Thymus (tissue), 11 donors: ENCODE results near the gene ACTL7A. TPM values are rescaled to one million over a fixed set of nuclear protein-coding genes. Genes with fewer than 3 reads are reported as not detected.

ENCODE experiments used
- DNase-seq, 9 donors: peaks; one replicate each; pipeline ENCODE4 v3.0.0-alpha.2; 2013; ENCODE audit warnings: low spot score in 9 of 9, low read depth in 6 of 9, missing footprints in 1 of 9
- H3K27ac ChIP-seq, 2 donors: one replicate each; pipeline ENCODE4 v1.5.1; 2013; ENCODE audit warnings: control low read depth in 1 of 2, low read depth in 1 of 2, low read length in 1 of 2, mild to moderate bottlenecking in 1 of 2, moderate library complexity in 1 of 2
- H3K27me3 ChIP-seq, 2 donors: one replicate each; pipeline ENCODE4 v1.5.1; 2013; ENCODE audit warnings: low read length in 1 of 2; ENCODE audit not compliant: control insufficient read depth in 2 of 2, insufficient read depth in 1 of 2
- H3K36me3 ChIP-seq, 2 donors: one replicate each; pipeline ENCODE4 v1.5.1; 2013; ENCODE audit warnings: low read length in 1 of 2, mild to moderate bottlenecking in 1 of 2, moderate library complexity in 1 of 2; ENCODE audit not compliant: control insufficient read depth in 2 of 2, insufficient read depth in 2 of 2
- H3K4me1 ChIP-seq, 2 donors: one replicate each; pipeline ENCODE4 v1.5.1; 2013; ENCODE audit warnings: low read length in 2 of 2; ENCODE audit not compliant: control insufficient read depth in 2 of 2, insufficient read depth in 2 of 2
- H3K4me3 ChIP-seq, 2 donors: one replicate each; pipeline ENCODE4 v1.5.1; 2013; ENCODE audit warnings: low read length in 2 of 2, control low read depth in 1 of 2, mild to moderate bottlenecking in 1 of 2
- H3K9me3 ChIP-seq, 2 donors: one replicate each; pipeline ENCODE4 v1.5.1; 2013; ENCODE audit warnings: low read length in 1 of 2, mild to moderate bottlenecking in 1 of 2; ENCODE audit not compliant: control insufficient read depth in 2 of 2, insufficient read depth in 1 of 2
- WGBS: extraction: QIAGEN DNeasy Blood & Tissue Kit; methylation state at CpG from one replicate; pipeline ENCODE4 v1.1.7; 2013; 5-methylcytosine and 5-hydroxymethylcytosine counted together
- polyA plus RNA-seq: library from polyadenylated mRNA; stranded (reverse); fragments of 200-250 nt; gene quantifications from one replicate; pipeline ENCODE4 v1.2.3, GENCODE V29; 2013
- total RNA-seq: library from RNA; stranded (reverse); fragments of 120-200 nt; gene quantifications from one replicate; pipeline ENCODE4 v1.2.4, GENCODE V29; 2013
- donor health status: healthy.

ACTL7A gene
- total and polyA plus RNA-seq, 2 donors, result not detected

DNA sequence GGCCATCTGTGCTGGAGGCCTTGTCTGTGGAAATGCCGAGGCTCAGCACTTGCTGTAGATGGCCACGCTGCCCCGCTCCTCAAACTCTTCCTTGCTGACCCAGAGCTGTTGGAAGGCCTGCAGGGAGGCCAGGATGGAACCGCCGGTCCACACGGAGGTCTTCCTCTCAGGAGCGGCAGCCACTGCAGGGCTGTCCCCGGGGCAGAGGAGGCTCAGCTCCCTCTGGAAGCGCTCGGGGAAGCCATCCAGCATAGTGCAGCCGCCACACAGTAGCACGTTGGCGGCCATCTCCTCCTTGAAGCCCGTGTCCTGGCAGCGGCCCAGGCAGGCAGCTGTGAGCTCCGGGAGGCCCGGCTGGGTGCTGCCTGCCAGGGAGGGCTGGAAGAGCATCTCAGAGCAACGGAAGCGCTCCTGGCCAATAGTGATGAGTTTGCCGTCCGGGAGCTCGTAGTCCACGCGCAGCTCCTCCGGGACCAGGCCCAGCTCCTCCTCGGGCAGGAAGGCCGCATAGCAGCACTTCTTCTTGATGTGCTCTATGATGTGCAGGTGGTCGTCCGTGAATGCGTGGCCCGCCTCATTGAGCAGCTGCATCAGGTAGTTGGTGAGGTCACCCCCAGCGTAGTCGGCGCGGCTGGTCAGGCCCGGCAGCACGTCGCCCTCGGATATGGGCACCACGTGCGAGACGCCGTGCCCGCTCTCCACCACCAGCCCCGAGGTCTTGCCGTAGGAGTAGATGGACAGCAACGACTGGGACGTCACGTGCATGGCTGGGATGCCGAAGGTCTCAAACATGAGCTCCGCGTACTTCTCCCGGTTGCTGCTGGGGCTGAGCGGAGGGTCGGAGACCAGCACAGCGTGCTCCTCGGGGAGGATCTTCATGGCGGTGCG lies 7.2 kb upstream of the ACTL7A start:
- no peaks in the 10 kb centered on the region for H3K36me3 ChIP-seq
- no peaks in the 10 kb centered on the region for H3K4me1 ChIP-seq
- WGBS, result 97% methylated on average over 59 of the region's 59 CpGs
- H3K9me3 ChIP-seq, result no peaks in the 10 kb centered on the region
- no peak overlapping the region for H3K27ac ChIP-seq
- H3K27me3 ChIP-seq, result no peaks in the 10 kb centered on the region
- DNase-seq, result no peak
- no peak overlapping the region for H3K4me3 ChIP-seq

DNA sequence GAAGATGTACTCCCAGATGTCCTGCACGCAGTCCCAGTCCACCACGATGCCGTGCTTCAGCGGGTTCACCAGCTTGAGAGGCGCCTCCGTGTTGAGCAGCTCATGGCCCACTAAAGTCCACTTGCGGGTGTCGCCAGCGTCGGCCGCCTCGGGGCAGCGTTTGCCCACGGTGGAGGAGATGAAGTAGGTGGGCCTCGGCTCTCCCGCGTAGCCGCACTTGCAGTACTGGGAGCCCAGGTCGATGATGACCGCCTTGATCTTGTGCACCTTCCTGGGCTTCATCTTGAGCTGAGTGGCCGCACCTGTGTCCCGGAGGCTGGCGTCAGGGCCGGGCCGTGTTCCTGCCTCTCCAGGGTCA lies 6.6 kb upstream of the ACTL7A start:
- no peaks in the 10 kb centered on the region for H3K9me3 ChIP-seq
- H3K36me3 ChIP-seq, result no peaks in the 10 kb centered on the region
- no peak for DNase-seq
- 99% methylated on average over 25 of the region's 25 CpGs for WGBS
- no peak overlapping the region for H3K4me3 ChIP-seq
- H3K27me3 ChIP-seq, result no peaks in the 10 kb centered on the region
- no peak overlapping the region for H3K27ac ChIP-seq
- no peaks in the 10 kb centered on the region for H3K4me1 ChIP-seq

DNA sequence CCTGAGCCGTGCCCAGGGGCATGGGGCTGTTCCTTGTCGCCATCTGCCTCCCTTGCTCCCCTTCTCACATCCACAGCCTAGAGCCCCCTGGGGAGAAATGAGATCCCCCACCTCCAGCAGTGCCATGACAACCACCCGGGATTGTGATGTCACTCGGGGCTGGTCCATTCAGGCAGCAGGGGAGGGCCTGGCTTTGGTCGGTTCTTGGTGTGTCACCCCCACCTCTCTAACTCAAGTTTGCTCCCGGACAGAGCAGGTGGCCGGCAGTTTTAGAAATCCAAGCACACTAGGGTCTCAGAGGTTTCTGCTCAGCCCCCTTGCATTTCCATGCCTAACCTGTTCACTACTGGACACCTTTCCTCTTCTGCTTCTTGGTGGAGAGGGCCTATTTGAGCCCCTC lies 6.2 kb upstream of the ACTL7A start, which contains the start of gene ACTL7B:
Gene ACTL7B, minus strand, starts transcription at position 99 of the 400 bp plus-strand sequence. Its CDS starts 56 bp downstream, at position 43.
- no peaks in the 10 kb centered on the region for H3K36me3 ChIP-seq
- 91% methylated on average over 7 of the region's 7 CpGs for WGBS
- DNase-seq, result no peak

DNA sequence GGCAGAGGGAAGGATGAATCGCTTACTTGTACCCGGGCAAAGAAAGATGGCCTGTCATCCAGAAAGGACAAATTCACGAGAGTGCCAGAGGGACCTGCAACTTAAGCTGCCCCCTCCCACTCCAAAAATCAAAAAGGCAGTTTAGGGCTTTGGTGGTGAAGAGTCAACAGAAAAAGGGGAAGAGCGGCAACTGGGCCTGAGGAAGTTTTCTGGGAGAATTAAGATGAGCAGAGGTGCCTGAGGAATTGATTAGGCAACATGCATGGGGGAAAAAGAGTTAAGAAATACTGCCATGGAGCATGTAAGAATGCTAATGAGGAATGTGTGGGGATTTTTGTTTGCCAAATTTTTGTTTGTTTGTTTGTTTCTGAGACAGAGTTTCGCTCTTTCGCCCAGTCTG lies 4.5 kb upstream of the ACTL7A start:
- Histone ChIP-seq H3K36me3 (no peaks in the 10 kb centered on the region), H3K27ac (no peak overlapping the region), H3K4me3 (no peak overlapping the region), H3K9me3 (no peaks in the 10 kb centered on the region), H3K27me3 (no peaks in the 10 kb centered on the region), H3K4me1 (no peaks in the 10 kb centered on the region)
- 95% methylated on average over 6 of the region's 6 CpGs for WGBS
- no peak for DNase-seq

More for the DNA sequence above, 6.2 kb upstream of the ACTL7A start, which contains the start of gene ACTL7B:
- no peaks in the 10 kb centered on the region for H3K27me3 ChIP-seq
- H3K4me1 ChIP-seq, result no peaks in the 10 kb centered on the region
- no peak within 1 kb of the TSS for H3K27ac ChIP-seq
- no peaks in the 10 kb centered on the region for H3K9me3 ChIP-seq
- H3K4me3 ChIP-seq, result no peak within 1 kb of the TSS

DNA sequence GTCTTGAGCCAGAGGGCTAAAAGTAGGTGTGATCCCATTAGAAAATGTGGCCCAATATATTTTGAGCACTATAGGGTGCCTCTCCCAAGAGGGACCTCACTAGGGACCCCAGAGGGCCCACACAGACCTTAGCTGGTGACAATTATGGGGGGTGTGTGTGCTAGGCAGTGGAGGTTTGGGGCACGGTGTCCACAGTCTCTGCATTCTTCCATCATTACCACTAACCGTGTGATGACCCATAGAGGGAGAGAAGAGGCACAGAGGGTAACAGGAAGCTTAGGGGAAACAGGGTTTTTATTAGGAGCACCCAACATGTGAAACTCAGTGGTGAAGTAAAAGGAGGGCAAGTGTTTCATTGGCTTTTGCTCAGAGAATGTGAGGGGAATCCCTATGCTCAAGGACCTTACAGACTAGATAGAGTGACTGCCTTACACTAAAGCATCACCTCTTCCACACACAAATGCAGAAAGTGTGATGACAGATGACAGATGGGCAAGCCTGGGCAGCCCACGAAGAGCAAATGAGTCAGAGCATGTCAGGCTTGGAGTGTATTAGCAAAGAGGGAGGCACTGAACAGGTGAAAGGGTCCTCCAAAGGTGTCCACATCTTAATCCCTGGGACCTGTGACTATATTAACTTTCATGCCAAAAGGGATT lies 2.5 kb upstream of the ACTL7A start:
- no peak overlapping the region for H3K27ac ChIP-seq
- H3K4me3 ChIP-seq, result no peak overlapping the region
- no peaks in the 10 kb centered on the region for H3K4me1 ChIP-seq
- no peaks in the 10 kb centered on the region for H3K9me3 ChIP-seq
- H3K27me3 ChIP-seq, result no peaks in the 10 kb centered on the region
- no peaks in the 10 kb centered on the region for H3K36me3 ChIP-seq
- 90% methylated on average over 3 of the region's 3 CpGs for WGBS
- DNase-seq, result no peak

DNA sequence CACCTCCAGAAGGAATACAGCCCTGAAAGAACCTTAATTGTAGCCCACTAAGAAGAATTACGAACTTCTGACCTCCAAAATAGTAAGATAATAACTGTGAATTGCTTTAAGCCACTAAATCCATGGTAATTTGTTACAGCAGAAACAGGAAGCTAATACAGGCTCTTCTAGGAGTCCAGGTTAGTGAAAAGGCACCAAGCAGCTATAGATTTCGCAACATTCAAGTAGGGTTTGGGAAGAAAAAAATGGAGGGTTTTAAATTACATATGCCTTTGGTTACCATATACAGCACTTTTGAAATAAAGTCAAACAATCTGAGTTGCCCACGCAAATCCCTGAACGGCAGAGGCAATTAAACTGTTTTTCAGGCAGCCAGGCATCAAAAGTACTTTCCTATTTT lies 1.7 kb upstream of the ACTL7A start:
- no peaks in the 10 kb centered on the region for H3K9me3 ChIP-seq
- 92% methylated on average over 4 of the region's 4 CpGs for WGBS

DNA sequence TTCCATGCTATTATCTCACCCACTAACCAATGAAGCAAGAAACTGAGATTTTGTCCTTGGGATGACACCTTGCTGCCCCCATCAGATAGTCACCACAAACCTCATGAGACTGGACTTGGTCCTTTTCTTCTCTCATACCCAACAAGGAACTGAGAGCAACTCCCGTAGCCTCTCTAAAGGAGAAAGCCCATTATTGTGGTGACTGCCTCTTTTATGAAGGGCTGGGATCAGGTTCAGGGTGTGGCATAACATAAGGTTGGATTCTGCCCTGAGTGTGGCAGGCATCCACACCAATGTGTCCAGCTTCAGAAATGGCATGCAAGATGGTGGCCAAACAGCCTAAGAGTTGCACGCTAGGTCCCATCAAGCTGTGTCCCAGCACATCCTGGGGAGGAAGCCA lies 1.3 kb upstream of the ACTL7A start:
- Histone ChIP-seq H3K4me3 (no peak overlapping the region), H3K4me1 (no peaks in the 10 kb centered on the region), H3K27me3 (no peaks in the 10 kb centered on the region), H3K36me3 (no peaks in the 10 kb centered on the region), H3K27ac (no peak overlapping the region), H3K9me3 (no peaks in the 10 kb centered on the region)
- WGBS, result 94% methylated on average over 2 of the region's 2 CpGs
- DNase-seq, result no peak

More for the DNA sequence above, 1.7 kb upstream of the ACTL7A start:
- H3K36me3 ChIP-seq, result no peaks in the 10 kb centered on the region
- DNase-seq, result no peak
- no peaks in the 10 kb centered on the region for H3K27me3 ChIP-seq
- H3K4me1 ChIP-seq, result no peaks in the 10 kb centered on the region
- H3K27ac ChIP-seq, result no peak overlapping the region
- no peak overlapping the region for H3K4me3 ChIP-seq

DNA sequence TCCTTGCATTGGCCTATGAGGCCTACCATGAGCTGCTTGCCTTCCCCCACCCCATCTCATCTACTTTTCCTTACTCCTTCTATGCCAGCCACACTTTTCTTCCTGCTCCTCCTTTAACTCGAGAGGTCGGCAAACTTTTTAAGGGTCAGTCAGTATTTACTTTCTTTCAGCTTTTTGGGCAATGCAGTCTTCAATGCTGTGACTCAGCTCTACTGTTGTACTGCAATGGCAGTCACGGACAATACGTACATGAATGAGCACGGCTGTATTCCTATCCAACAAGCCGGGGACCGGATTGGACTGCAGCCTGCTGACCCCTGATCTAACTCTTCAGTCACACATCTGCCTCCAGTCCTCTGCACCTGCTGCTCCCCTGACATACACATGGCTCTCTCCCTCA lies 602 bp upstream of the ACTL7A start:
- WGBS, result 77% methylated on average over 7 of the region's 7 CpGs
- DNase-seq, result no peak

DNA sequence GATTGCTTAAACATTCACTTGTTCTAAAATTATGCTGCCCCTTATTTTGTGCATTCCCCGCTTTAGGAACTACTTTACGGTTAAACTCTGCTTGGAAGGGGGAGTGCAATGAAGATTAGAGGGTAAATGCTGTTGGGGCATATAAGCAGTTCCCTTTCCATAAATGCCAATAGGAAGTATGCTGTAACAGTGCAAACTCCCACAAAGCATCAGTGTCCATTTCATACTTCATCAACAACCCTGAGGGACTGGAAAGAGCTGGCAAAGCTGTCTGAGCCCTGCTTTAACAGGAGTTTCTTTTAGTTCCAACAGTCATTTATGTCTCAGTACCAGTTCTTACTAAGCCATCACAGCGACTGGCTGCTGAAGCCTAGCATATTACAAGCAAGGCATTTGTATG lies 1.8 kb downstream of the ACTL7A start:
- Histone ChIP-seq H3K4me1 (no peaks in the 10 kb centered on the region), H3K27ac (no peak overlapping the region), H3K4me3 (no peak overlapping the region), H3K27me3 (no peaks in the 10 kb centered on the region), H3K9me3 (no peaks in the 10 kb centered on the region), H3K36me3 (peaks cover 0 to 3% of the 10 kb centered on the region in 2 donors)
- no peak for DNase-seq
- WGBS, result 97% methylated on average over 3 of the region's 3 CpGs

More for the DNA sequence above, 602 bp upstream of the ACTL7A start:
- Histone ChIP-seq H3K4me1 (no peaks in the 10 kb centered on the region), H3K36me3 (no peaks in the 10 kb centered on the region), H3K27ac (no peak overlapping the region), H3K27me3 (no peaks in the 10 kb centered on the region), H3K9me3 (no peaks in the 10 kb centered on the region), H3K4me3 (no peak overlapping the region)
